Hematopoietic multipotent progenitor cell treated with erythropoietin and hydrocortisone succinate and interleukin-3 and kit ligand, for 8 days (in vitro differentiated cells): ENCODE results near the gene PHF3.
A peak's percentile ranks its signal among the peaks of the same experiment; 100 is the strongest.

Experiments
- DNase-seq: peaks from one replicate; pipeline ENCODE4 v3.0.0-alpha.2; 2015

PHF3 gene, protein sequence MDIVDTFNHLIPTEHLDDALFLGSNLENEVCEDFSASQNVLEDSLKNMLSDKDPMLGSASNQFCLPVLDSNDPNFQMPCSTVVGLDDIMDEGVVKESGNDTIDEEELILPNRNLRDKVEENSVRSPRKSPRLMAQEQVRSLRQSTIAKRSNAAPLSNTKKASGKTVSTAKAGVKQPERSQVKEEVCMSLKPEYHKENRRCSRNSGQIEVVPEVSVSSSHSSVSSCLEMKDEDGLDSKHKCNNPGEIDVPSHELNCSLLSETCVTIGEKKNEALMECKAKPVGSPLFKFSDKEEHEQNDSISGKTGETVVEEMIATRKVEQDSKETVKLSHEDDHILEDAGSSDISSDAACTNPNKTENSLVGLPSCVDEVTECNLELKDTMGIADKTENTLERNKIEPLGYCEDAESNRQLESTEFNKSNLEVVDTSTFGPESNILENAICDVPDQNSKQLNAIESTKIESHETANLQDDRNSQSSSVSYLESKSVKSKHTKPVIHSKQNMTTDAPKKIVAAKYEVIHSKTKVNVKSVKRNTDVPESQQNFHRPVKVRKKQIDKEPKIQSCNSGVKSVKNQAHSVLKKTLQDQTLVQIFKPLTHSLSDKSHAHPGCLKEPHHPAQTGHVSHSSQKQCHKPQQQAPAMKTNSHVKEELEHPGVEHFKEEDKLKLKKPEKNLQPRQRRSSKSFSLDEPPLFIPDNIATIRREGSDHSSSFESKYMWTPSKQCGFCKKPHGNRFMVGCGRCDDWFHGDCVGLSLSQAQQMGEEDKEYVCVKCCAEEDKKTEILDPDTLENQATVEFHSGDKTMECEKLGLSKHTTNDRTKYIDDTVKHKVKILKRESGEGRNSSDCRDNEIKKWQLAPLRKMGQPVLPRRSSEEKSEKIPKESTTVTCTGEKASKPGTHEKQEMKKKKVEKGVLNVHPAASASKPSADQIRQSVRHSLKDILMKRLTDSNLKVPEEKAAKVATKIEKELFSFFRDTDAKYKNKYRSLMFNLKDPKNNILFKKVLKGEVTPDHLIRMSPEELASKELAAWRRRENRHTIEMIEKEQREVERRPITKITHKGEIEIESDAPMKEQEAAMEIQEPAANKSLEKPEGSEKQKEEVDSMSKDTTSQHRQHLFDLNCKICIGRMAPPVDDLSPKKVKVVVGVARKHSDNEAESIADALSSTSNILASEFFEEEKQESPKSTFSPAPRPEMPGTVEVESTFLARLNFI (N-terminal part only)

DNA sequence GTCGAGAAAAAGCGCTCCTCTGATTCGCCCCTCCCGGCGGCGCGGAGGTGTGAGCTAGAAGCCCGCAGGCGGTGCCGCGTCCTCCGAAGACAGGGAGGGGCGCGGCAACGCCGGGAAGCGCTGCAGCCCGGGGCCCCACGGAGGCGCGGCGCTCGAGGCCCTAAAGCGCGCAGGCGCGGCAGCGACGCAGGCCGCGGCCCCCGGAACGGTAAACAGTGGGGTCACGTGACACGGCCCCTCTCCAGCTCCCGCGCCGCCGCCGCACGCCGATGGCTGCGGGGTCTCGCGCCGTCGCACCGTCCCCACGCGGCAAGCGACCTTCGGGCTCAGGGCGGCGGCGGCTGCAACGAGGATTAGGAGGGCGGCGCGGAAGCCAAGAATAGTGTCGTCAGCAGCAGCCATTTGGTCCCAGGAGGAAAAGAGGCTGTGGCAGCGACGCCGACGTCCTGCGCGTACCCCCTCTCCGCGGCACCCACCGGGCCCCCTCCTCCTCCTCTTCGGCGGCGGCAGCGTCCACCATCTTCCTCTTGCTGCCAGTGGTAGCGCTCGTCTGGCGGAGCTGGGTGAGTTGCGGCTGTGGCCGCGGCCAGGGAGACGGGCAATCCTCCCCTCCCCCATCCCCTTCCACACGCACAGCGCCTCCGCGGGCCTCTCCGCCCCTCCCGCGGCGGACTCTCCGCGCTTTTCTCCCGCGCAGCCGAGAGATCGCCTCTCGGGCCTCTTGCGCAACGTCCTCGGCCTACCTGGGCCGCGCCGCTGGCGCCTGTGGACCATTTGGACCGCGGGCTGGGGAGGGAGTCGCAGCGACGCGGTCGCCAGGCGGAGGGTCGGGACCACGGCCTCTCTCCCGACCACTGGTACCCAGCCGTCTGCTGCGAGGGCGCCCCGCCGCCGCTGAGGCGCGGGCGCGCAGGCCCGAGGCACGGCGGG lies at the start of gene PHF3:
TSS of gene PHF3 (plus strand) at position 215 of the 930 bp plus-strand sequence. CDS start 10,750 bp downstream, outside the sequence.
- DNase-seq, result peak; percentile 91

DNA sequence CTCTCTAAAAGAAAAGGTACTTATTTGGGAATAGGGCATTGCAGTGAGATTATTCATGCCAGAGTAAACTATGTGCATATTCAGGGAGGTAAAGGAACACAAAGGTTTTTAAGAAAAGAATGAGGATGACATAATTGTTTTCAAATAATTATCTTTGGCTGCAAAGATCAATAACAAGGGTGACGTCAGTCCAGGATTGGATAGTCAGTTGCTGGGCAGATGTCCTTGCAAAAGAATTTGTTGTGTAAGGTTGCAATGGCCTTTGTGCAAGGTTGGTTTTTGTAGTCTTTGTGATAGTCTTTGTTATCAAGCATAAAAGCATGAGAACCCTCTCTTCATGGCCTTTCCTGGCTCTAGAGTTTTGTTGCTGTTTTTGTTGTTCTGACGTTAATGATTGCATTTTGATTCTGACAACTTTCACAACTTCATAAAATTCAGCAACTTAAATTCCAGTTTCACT lies 45.6 kb upstream of the PHF3 start:
- no peak for DNase-seq

DNA sequence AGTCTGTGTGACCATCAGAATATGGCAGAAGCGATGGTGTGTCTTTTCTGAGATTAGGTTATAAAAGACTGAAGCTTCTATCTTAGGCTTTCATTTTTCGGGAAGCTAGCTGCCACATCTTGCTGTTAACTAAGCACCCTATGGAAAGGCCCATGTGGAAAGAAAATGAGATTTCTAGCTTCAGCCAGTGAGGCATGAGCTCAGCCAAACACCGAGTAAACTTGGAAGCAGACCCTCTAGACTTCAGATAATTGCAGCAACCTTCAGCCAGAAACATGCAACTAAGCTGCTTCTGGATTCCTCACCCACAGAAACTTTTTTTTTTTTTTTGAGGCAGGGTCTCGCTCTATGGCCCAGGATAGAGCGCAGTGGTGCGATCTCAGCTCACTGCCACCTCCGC lies 42.7 kb upstream of the PHF3 start:
- no peak for DNase-seq

DNA sequence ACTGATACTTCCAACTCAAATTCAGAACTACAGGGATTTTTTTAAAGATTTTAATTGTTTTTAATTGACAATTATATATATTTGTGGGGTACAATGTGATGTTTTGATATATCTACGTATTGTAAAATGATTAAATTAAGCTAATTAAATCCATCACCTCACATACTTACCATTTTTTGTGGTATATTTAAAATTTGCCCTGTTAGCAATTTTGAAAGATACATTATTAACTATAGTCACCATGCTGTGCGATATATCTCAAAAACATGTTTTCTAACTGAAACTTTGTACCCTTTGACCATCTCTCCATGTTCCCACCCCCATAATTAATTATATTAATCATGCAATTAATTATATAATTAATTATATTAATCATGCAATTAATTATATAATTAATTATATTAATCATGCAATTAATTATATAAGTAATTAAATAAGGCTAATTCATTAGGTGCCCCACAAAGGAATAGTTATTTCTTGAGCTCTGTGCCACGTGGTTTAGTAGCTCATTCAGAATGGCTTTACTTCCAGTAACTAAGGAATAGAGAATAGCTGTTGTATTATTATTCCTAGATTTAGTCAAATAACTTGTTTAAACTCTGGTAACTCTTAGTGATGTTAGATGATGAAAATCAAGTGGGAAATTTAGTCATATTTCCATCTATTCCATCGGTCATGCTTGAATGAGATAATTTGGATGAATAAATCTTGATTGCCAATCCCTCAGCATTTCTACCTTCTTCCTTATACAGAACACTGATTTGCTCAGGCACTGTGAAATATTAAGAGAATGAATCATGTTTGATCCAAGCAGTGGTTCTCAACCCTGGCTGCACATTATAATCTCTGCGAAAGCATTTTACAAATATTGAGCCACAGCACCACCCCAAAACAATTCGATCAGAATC lies 38.2 kb upstream of the PHF3 start:
- no peak for DNase-seq

DNA sequence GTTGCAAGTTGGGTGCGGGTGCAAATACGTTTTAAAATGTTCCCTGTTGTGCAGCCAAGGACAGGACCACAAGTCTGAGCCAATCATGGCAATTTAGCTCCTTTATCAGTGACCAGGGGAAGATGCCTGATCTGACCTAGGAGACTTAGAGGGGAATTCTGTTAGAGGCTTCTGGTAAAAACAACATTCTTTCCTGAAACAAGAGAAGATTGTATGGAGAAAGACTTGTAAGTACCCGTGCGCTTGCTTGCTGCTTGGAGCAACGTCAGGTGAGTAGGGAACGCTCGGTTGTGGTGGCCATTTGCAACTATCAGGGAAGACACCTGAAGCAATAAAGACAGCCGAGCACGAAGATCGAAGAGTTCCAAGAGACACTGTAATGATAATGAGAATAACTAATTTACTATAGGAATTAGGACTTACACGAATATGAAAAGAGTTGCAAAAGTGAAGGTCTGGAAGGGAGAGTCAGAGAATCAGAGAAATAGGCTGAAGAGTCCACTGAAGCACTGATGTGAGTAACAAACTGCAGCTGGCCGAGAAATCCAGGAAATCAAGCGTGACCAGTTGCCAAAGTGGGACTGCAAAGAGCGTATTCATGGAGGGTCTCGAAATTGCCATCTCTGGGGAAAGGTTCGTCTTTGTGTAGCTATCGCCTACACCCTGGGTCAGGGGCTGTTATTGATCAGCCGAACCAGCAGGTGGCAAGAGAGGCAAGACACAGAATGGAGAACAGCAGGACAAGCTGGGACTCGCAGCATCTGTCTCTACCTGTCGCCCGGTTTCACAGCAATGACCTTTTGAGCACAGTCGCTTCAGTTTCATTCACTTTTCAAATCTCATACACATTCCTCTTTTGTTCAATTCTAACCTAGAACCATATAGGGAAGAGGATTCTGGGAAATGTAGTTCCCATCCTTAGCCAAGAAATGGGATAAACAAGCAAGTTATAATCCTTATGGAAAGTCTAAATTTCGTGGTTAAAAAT lies 37.3 kb upstream of the PHF3 start:
- peak; percentile 80 for DNase-seq

DNA sequence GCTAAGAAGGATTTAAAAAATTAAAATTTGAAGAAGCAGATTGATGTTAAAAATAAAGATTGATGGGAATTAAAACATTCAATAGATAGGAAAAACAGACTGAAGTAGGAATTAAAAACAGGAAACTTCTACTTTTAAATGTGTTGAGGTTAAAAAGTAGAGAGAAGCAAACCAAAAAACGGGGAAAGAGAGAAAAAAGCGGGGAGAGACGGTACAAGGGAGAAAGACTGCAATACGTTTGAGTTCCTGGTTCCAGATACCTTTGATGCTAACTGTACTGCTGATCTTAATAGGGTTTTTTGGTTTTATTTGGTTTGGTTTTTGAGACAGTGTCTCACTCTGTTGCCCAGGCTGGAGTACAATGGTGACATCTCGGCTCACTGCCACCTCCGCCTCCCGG lies 36.4 kb upstream of the PHF3 start:
- no peak for DNase-seq

DNA sequence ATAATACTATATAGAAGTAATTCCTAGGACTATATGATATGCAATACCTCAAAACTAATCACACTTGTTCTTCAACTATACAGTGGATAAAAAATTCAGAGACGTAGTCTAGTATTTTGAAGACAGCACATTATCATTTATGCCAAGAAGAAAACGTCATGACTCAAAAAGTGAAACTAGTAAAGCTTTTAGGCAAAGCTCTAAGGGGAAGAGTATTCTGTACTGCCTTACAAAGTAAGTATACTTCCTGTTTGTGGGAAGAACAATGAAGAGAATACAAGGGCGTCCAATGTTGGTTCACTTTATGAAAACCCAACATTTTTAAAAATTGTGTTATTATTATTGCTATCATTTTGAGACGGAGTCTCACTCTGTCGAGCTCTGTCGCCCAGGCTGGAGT lies 35.5 kb upstream of the PHF3 start:
- DNase-seq, result no peak

DNA sequence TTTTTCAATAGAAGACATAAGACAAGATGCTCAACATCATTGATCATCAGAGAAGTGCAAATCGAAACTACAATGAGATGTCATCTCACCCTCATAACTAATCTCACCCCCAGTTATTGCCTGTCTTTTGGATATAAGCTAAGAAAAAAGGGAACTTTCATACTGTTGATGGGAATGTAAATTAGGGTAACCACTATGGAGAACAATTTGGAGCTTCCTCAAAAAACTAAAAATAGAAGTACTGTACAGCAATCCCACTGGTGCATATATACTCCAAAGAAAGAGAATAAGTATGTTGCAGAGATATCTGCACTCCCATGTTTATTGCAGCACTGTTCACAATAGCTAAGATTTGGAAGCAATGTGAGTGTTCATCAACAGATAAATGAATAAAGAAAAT lies 26.4 kb upstream of the PHF3 start:
- no peak for DNase-seq

DNA sequence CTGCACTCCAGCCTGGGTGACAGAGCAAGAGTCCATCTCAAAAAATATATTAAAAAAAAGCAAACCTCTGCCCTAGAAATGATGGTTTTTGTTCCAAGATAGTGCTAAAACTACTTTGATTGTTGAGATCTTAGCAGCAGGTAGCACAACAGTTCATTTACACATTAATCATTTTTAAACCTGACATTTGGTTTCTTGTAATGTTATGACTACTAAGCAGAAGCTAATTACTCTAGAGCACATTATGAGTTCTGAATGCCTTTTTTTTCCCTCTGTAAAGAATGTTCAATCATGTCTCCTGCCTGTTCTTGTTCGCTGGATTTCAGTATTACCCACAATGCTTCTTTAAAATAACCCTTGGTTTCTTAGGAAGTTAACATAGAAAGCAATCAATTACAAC lies 24.7 kb upstream of the PHF3 start:
- no peak for DNase-seq

DNA sequence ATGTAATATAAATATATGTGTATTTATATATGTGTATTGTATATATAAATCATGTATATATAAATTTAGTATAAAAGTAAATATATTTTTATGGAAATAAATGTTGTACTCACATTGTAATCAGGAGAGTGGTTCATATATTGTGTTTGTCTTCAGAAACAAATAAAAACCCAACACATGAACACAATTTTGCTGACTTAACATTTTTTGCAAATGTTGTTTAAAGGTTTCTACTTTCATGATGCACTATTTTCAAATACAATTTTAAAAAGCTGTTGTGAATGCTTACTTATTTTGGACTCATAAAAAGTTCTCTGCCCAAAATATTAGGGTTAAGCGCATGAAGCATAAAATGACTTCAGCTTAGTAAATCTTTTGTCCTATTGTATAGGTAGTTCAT lies 24.0 kb upstream of the PHF3 start:
- DNase-seq, result no peak

DNA sequence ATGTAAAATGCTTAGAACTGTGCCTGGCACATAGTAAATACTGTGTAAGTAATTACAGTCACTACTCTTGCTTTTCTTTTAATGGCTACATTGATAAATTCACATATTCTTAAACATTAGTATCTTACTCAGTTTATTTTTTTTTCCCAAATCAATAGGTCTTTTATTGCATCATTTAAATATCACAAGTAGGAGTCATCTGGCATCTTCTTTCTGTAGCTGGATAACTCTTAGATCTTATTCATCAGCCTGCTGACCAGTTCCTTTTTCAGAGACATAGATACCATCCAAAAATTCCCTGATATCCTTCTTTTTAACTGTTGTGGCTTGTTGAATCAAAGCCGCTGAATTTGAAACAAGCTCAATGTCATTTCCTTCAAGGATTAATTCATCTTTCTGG lies 20.0 kb upstream of the PHF3 start:
- no peak for DNase-seq

DNA sequence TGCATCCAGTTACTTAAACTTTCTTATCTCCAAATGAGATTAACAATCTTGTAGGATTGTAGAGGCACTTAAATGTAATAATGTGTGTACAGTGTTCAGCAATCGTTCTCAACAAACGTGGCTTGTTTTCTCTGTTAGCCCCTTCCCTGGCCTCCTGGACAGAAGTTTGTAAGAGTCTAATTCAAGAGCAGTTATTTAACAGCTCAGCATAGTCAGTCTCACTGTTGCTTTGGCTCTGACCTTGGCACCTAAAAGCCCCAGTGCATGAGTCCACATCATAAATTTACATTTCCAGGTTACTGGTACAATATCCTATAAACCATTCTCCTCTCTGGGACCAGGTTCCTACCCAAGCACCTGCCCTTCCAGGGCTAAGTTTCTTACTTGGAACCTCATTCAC lies 11.5 kb upstream of the PHF3 start:
- DNase-seq, result no peak

DNA sequence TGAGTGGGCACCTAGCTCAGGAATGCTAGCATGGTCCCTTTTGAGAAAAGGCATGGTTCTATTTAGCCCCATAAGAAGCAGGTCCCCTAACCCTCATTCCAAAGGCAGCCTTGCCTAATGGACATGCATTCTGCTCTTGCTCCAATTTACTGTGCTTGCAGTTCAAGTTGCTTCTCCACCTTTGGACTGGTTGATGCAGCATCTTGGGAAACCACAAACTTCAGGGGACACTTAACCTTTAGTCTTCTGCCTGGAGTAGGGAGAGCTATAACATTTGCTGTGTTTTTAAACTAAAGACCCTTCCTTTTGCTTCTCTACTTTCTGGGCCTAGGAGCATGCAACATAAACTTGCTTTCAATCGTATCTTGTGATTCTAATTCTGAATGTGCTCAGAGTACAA lies 5.1 kb upstream of the PHF3 start:
- no peak for DNase-seq

DNA sequence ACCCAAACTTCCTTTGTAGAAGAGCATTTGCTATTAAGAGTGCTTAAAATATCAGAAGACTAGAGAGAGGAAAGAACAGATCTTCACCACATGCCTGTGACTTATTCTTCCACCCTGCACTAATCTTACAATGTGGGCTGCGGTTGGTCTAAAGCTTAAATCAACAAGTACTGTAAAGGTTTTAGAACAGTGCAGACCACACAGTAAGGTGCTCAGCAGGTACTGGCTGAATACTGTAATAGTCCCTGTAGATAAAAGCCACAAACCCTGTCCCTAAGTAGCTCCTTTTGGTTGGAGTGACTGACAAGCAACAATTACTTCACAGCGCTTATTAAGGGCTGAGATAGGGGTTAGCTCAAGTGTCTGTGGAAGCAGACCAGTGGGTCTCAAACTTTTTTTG lies 972 bp upstream of the PHF3 start:
- DNase-seq, result peak; percentile 18

DNA sequence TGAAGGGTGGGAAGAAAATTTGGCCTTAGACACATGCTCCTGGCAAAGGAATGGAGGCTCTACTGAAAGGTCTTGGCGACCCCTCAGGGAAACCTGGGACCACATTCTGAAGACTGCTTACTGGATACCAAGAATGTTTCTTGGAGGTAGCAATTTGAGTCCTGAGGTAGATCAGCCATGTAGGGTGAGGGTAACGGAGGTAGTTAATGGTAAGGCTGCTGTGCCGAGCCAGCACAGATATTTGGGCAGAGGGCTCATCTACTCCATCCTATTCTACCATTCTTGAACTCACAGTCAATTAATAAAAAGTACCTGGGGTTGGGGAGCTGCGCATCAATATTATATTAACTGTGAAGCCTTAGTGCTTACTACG lies 401 bp upstream of the PHF3 start:
- no peak for DNase-seq

DNA sequence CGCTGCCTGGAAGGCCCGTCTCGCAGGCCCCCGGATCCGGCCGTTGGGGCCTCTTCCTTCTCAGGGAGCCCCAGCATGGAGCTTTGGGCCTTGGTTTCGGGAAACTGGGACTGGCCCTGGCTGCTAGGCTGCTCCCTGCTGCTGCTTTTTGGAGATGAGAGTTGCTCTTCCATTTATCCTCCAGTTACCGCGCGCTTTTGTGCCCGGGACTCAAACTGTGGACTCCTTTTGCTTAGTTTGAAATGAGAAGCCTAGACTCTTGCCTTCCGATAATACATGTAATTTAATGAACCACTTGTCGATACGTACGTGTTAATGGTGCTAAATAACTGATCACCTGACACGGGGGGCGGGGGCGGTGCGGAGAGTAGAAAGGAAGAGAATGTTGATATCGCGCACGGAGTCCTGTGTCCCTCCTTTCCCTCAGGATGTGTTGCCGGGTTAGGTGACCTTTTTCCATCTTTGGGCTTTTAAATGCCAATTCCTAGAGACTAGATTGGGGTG lies 968 bp downstream of the PHF3 start:
- DNase-seq, result peak; percentile 58

DNA sequence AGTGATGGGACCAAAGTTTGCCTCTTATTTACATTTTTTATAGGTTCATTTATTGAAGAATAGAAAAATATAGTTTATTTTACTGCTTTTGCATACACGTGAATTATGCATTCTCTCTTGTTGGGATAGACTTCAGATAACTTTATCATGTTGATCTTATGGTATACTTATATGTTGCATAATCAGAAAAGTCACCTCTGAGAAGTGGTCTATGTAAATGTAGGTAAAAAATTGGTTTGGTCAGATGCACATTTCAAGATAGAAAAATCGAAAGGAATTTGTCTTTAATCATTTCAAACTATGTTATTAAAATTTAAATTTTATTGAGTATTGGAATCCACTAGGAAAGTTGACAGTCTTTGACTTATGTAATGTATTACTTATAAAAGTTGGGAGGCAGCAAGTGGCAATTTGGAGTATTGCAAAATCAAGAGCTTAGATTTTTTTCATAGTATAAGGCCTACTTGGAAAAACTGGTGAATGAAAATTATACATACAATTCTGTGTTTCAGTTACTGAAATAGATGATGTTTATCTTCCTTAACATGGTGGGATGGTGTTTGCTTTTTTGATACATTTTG lies 2.4 kb downstream of the PHF3 start:
- no peak for DNase-seq

DNA sequence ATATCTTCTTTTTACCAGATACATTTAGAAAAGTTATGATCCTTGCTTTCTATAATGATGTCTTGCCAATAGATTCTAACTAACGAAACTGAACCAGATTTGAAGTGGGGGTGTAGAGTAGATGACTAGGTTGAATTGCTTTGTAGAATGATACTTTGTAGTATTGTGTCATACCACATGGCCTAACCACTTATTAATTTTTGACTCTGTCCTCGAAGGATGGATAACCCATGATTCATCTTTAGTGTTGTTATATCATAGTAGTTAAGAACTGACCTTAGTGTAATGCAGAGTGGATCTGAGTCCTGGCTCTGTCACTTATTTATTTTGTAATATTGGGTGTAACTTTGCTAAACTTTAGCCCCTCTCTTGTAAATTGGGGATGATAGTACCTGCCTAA lies 4.5 kb downstream of the PHF3 start:
- DNase-seq, result no peak

DNA sequence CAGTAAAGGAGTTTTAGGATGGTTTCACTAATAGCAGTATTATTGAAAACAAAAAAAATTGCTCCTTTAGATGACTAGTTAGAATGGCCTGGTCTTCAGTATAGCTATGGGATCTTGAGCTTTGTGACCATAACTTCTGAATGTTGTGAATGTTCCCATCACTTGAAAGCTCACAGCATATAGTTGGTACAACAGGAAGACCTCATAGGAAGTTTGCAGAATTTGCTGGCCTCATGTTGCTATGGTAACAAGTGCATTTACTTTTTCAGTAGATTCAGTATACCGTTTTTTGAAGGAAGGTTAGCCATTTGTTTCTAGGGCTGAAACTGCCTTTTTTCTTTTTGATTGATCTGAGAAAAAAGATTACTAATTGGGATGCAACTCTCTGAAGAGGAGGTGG lies 8.3 kb downstream of the PHF3 start:
- no peak for DNase-seq
